ENCODE results near the gene AP4B1. TPM values are rescaled to one million over a fixed set of nuclear protein-coding genes. Genes with fewer than 3 reads are reported as not detected.

Gene AP4B1
- total RNA-seq, 1 donor from 2014 or later: 31.1 TPM

DNA sequence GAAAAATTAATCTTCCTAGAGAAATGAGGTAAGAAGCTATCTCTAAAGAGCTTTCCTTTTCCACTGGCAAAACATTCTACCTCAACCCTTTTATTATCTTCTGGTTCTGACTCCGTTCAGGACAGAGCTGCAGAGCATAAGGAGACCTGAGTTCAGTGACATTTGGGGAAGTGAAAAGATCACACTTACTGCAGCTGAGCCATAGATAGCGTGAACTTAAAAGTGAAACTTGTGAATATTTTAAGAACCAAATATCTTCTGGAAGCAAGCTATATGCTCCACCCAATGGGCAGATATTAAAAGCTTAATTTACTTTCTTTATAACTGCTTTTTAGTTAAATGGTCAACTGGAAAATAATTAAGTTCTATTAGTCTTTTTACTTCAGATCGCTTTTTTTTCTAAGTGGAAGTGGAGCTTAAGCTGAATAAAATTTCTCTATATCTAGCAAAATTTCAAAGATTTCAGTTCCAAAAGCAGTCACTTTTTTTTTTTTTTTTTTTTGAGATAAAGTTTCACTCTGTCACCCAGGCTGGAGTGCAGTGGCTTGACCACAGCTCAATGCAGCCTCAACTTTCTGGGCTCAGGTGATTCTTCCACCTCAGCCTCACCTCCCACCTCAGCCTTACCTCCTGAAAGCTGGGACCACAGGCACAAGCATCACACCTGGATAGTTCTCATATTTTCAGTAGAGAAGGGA is 45.0 kb downstream of the AP4B1 start:
- Mint-ChIP-seq H3K27ac (ENCODE audit: unreplicated experiment) (no peak overlapping the region), H3K4me3 (ENCODE audit: unreplicated experiment) (no peak overlapping the region), H3K27me3 (ENCODE audit: unreplicated experiment) (peaks cover 7% of the 10 kb centered on the region), H3K36me3 (ENCODE audit: unreplicated experiment) (no peaks in the 10 kb centered on the region), H3K9me3 (ENCODE audit: unreplicated experiment) (no peaks in the 10 kb centered on the region), H3K4me1 (ENCODE audit: low read depth, unreplicated experiment) (no peaks in the 10 kb centered on the region)
- TF ChIP-seq, protein P1, sequence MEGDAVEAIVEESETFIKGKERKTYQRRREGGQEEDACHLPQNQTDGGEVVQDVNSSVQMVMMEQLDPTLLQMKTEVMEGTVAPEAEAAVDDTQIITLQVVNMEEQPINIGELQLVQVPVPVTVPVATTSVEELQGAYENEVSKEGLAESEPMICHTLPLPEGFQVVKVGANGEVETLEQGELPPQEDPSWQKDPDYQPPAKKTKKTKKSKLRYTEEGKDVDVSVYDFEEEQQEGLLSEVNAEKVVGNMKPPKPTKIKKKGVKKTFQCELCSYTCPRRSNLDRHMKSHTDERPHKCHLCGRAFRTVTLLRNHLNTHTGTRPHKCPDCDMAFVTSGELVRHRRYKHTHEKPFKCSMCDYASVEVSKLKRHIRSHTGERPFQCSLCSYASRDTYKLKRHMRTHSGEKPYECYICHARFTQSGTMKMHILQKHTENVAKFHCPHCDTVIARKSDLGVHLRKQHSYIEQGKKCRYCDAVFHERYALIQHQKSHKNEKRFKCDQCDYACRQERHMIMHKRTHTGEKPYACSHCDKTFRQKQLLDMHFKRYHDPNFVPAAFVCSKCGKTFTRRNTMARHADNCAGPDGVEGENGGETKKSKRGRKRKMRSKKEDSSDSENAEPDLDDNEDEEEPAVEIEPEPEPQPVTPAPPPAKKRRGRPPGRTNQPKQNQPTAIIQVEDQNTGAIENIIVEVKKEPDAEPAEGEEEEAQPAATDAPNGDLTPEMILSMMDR (IDR thresholded peaks at IDR 0.05; ENCODE audit: partially characterized antibody, unreplicated experiment): no peak
- no peak for DNase-seq

- H3K27ac Mint-ChIP-seq (ENCODE audit: unreplicated experiment): no peak overlapping the region
- DNase-seq: no peak
- TF ChIP-seq, protein P1 (IDR thresholded peaks at IDR 0.05; ENCODE audit: partially characterized antibody, unreplicated experiment): no peak
- no peaks in the 10 kb centered on the region for H3K36me3 Mint-ChIP-seq (ENCODE audit: unreplicated experiment)
- no peaks in the 10 kb centered on the region for H3K9me3 Mint-ChIP-seq (ENCODE audit: unreplicated experiment)
- H3K4me1 Mint-ChIP-seq (ENCODE audit: low read depth, unreplicated experiment): no peaks in the 10 kb centered on the region
- peaks cover 7% of the 10 kb centered on the region for H3K27me3 Mint-ChIP-seq (ENCODE audit: unreplicated experiment)
- H3K4me3 Mint-ChIP-seq (ENCODE audit: unreplicated experiment): no peak overlapping the region
Observed at GRCh38 chr1:113858982-113859381, 45.6 kb downstream of the AP4B1 start.

GRCh38 chr1:113858418-113858817 is 46.2 kb downstream of the AP4B1 start:
- no peaks in the 10 kb centered on the region for H3K4me1 Mint-ChIP-seq (ENCODE audit: low read depth, unreplicated experiment)
- no peak for DNase-seq

DNA sequence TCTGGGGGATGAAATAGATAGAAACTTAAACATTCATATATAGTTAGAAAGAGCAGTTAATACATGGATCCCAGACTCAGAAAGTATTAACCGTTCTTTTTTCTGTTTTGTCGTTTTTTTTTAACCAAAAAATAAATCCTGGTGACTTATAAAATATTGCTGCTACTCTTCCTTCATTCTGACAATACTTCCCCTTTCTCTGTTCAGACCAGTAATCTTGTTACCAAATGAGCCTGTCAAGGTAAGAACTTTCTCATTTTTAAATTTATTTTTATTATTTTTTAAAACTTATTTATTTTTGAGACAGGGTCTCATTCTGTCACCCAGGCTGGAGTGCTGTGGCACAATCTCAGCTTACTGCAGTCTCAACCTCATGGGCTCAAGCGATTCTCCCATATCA is 46.8 kb downstream of the AP4B1 start:
- no peaks in the 10 kb centered on the region for H3K4me1 Mint-ChIP-seq (ENCODE audit: low read depth, unreplicated experiment)
- TF ChIP-seq, protein P1 (IDR thresholded peaks at IDR 0.05; ENCODE audit: partially characterized antibody, unreplicated experiment): no peak
- H3K27me3 Mint-ChIP-seq (ENCODE audit: unreplicated experiment): peaks cover 7% of the 10 kb centered on the region
- H3K27ac Mint-ChIP-seq (ENCODE audit: unreplicated experiment): no peak overlapping the region
- H3K9me3 Mint-ChIP-seq (ENCODE audit: unreplicated experiment): no peaks in the 10 kb centered on the region
- DNase-seq: no peak
- H3K4me3 Mint-ChIP-seq (ENCODE audit: unreplicated experiment): no peak overlapping the region
- no peaks in the 10 kb centered on the region for H3K36me3 Mint-ChIP-seq (ENCODE audit: unreplicated experiment)

More at GRCh38 chr1:113858418-113858817, 46.2 kb downstream of the AP4B1 start:
- H3K36me3 Mint-ChIP-seq (ENCODE audit: unreplicated experiment): no peaks in the 10 kb centered on the region
- TF ChIP-seq, protein P1 (IDR thresholded peaks at IDR 0.05; ENCODE audit: partially characterized antibody, unreplicated experiment): no peak
- no peak overlapping the region for H3K4me3 Mint-ChIP-seq (ENCODE audit: unreplicated experiment)
- no peak overlapping the region for H3K27ac Mint-ChIP-seq (ENCODE audit: unreplicated experiment)
- peaks cover 7% of the 10 kb centered on the region for H3K27me3 Mint-ChIP-seq (ENCODE audit: unreplicated experiment)
- no peaks in the 10 kb centered on the region for H3K9me3 Mint-ChIP-seq (ENCODE audit: unreplicated experiment)

DNA sequence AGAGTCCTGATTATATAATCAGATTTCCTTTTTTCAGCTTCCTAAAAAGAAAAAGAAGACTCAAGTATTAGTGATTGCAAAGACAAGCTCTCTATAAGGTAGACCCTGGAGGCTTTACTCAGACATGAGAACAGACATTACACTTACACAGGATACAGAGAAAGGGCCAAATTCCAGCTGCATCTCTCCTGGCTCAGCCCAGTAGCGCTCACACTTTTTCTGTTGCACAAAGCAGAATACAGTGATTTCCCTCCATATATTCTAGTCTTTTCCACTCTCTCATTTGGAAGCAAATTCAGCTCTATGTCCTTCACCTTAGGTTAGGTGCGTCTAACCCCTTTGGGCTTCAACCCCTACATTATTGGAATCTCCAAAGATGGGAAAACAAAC is 48.2 kb downstream of the AP4B1 start:
- Mint-ChIP-seq H3K4me1 (ENCODE audit: low read depth, unreplicated experiment) (no peaks in the 10 kb centered on the region), H3K27ac (ENCODE audit: unreplicated experiment) (no peak overlapping the region), H3K27me3 (ENCODE audit: unreplicated experiment) (peaks cover 5% of the 10 kb centered on the region), H3K9me3 (ENCODE audit: unreplicated experiment) (no peaks in the 10 kb centered on the region), H3K4me3 (ENCODE audit: unreplicated experiment) (no peak overlapping the region), H3K36me3 (ENCODE audit: unreplicated experiment) (no peaks in the 10 kb centered on the region)
- no peak for DNase-seq
- TF ChIP-seq, protein P1 (IDR thresholded peaks at IDR 0.05; ENCODE audit: partially characterized antibody, unreplicated experiment): no peak
